Urinary bladder (tissue), 4 donors: ENCODE results near the gene ABCA1. TPM values are rescaled to one million over a fixed set of nuclear protein-coding genes. Genes with fewer than 3 reads are reported as not detected.

Experiments used
- DNase-seq: peaks from one replicate; pipeline ENCODE4 v3.0.0-alpha.2; 2015; ENCODE audit errors: extremely low spot score
- H3K27ac ChIP-seq: one replicate; pipeline ENCODE4 v1.5.1; 2013; ENCODE audit warnings: low read depth, mild to moderate bottlenecking, moderate library complexity
- H3K36me3 ChIP-seq: one replicate; pipeline ENCODE4 v1.6.1; 2013; ENCODE audit warnings: mild to moderate bottlenecking, moderate library complexity; ENCODE audit not compliant: insufficient read depth
- H3K4me1 ChIP-seq: one replicate; pipeline ENCODE4 v1.6.1; 2013; ENCODE audit warnings: mild to moderate bottlenecking, moderate library complexity; ENCODE audit not compliant: insufficient read depth
- H3K4me3 ChIP-seq: one replicate; pipeline ENCODE4 v1.5.1; 2013; ENCODE audit warnings: low read depth, low read length
- WGBS: extraction: QIAGEN DNeasy Blood & Tissue Kit; methylation state at CpG from one replicate; pipeline ENCODE4 v1.1.7; 2013; 5-methylcytosine and 5-hydroxymethylcytosine counted together
- polyA plus RNA-seq: library from polyadenylated mRNA; stranded (reverse); fragments of 200-250 nt; gene quantifications from one replicate; pipeline ENCODE4 v1.2.3, GENCODE V29; 2013
- total RNA-seq: library from RNA; depleted of rRNA; stranded (reverse); fragments of >200 nt; gene quantifications from one replicate; pipeline ENCODE4 v1.2.3, GENCODE V29; 2014
- donor health status: healthy with polysubstance abuse.
- donor health status: healthy.

Gene ABCA1
- total and polyA plus RNA-seq, 2 donors: 14.2 to 46.9 TPM

DNA sequence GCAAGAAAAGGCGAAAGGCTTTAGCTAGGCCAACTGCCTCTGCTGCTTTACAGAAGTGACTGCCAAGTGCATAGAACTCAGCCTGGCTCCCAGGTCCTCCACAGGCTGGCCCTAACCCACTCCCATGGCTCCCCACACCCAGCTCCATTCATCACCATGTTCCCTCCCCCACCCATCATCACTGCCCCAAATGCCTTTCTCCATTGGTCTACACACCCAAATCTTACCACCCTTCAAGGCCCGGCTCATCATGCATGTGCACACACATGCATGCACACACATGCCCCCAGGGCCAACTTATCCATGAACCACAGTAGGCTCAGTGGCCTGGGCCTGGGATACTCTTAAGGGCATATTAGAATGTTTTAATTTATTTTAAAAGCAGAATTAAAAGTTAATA is 44.8 kb downstream of the ABCA1 start:
- H3K4me1 ChIP-seq: no peaks in the 10 kb centered on the region
- H3K36me3 ChIP-seq: peaks cover 7% of the 10 kb centered on the region
- H3K4me3 ChIP-seq: no peak overlapping the region
- no peak for DNase-seq
- 95% methylated on average over 2 of the region's 2 CpGs for WGBS
- H3K27ac ChIP-seq: no peak overlapping the region

DNA sequence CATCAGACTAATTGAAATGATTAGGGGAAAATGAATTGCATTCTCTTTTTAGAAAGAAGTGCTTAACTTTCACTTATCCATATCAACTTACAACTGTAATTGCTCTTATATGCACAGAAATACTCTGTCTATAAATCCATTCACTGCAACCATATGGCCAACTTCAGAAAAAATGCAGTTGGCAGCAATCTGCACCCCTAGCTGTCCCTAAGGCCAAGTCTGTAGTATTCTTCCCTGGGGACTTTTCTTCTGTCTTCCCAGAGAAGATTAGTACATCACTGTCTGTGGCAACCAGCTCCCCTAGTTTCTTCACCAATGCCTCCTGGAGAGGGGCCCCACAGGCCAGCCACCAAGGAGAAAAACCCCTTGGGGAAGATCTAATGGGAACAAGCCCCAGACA is 45.4 kb downstream of the ABCA1 start:
- H3K4me3 ChIP-seq: no peak overlapping the region
- H3K4me1 ChIP-seq: no peaks in the 10 kb centered on the region
- H3K36me3 ChIP-seq: peaks cover 7% of the 10 kb centered on the region
- H3K27ac ChIP-seq: no peak overlapping the region
- no peak for DNase-seq

DNA sequence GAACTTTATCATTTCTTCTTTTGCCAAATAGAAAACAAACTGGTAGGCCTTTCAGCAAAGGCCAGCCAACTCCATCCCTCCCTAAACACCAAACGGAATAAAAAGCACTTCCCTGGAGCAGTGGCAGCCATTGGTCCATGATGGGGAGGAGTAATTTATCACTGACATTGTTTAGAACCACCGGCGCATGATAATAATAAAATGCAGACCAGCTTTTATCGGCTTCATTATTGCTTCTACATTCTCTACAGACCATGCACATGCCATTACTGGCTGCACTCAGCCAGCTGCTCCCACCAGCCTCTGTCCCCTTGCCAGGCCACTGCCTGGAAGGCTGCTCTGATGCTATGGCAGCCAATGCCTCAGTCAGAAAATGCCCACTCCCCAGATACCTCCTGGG is 45.9 kb downstream of the ABCA1 start:
- 24% methylated on average over 4 of the region's 4 CpGs for WGBS
- H3K4me3 ChIP-seq: no peak overlapping the region
- peaks cover 7% of the 10 kb centered on the region for H3K36me3 ChIP-seq
- H3K4me1 ChIP-seq: no peaks in the 10 kb centered on the region
- DNase-seq: no peak
- no peak overlapping the region for H3K27ac ChIP-seq

DNA sequence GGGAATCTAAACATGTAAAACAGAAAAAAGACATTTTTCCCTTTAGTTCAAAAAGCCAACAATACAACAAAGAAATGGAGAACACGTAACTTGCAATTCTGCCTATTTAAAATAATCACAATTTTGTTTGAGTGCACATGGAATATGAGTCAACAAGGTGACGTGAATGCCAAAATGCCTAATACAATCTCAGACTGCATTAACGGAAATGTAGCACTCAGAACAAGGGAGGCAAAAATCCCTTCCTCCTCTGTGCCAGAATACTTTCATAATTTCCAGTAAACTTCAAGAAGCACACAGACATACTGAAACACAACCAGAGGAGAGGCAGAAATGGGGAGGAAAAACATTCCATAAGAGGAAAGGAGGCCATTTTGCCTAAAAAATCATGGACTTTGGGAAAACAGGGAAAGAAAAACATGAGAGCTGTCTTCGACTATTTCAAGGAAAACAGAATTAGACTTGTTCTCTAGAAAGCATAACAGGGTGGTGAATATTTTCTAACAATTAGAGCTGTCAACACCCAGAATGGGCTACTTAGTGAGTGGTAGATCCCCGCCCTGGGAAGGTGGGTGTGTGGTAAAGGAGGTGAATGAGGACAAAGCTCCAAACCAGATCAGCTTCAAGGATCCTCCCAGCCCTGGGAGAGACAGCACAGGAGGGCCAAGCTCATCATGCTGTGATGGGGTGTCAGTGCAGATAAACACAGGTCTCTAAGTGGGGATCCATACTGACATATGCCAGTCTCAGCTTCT is 48.2 kb downstream of the ABCA1 start:
- H3K27ac ChIP-seq: no peak overlapping the region
- WGBS: 60% methylated on average over 5 of the region's 5 CpGs
- peaks cover 3% of the 10 kb centered on the region for H3K36me3 ChIP-seq
- no peaks in the 10 kb centered on the region for H3K4me1 ChIP-seq
- no peak for DNase-seq
- no peak overlapping the region for H3K4me3 ChIP-seq

DNA sequence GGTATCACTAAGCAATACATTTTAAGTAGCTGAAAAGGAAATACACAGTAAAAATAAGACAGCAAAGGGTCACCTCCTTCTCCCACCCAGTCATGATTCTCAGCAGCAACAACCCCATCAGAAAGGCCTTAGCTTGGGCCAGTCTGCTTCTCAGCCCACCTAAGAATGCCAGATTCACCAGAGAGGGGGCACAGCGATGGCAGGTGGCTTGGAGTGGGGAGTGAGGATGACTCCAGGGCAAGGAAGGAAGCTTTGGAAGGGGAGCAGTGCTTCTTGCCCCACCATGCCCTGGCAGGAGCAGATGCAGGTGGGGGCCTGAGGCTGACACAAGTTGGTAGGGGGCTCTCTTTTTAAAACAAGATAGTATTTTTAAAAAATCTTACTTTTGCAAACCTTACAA is 51.4 kb downstream of the ABCA1 start:
- WGBS: 98% methylated on average over 1 of the region's 1 CpG
- no peaks in the 10 kb centered on the region for H3K36me3 ChIP-seq
- no peak overlapping the region for H3K4me3 ChIP-seq
- H3K27ac ChIP-seq: no peak overlapping the region
- no peak for DNase-seq
- peaks cover 1% of the 10 kb centered on the region for H3K4me1 ChIP-seq

DNA sequence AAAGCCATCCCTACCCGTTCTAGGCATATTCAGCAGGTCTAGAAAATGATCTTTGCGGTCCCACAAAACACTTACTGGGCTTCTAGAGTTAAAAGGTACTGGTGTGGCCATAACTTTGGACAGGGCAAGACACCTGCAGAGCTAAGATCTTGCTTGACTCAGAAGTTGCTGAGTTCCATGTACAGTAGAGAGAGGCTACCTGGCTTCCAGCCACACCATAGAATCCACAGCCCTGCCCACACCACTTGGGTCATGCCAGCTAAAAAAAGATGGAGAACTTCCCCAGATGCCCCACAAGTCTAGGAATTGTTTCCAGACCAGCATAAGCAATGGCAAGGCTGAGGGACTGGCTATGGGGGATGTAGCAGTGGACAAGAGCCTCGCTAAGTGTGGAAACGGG is 52.1 kb downstream of the ABCA1 start:
- H3K27ac ChIP-seq: no peak overlapping the region
- H3K4me3 ChIP-seq: no peak overlapping the region
- peaks cover 1% of the 10 kb centered on the region for H3K4me1 ChIP-seq
- no peak for DNase-seq
- 96% methylated on average over 4 of the region's 4 CpGs for WGBS
- H3K36me3 ChIP-seq: no peaks in the 10 kb centered on the region

DNA sequence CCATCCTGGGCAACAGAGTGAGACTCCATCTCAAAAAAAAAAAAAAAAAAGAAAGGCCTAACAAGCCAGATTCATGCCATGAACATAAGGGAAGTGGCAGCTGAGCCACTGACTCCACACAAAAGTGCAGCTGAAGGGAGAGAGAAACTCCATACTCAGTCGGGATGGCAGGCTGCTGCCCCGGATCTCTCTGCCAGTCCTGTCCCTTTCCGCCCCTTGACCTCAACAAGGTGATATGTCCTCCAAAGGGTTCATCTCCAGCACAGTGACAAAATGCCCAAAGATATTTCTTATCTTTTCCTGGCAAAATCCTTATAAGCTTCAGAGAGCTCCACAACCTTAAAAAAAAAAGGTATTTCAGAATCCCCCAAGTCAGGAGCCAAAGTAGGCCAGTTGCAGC is 52.6 kb downstream of the ABCA1 start:
- no peak overlapping the region for H3K4me3 ChIP-seq
- WGBS: 90% methylated on average over 3 of the region's 3 CpGs
- no peaks in the 10 kb centered on the region for H3K36me3 ChIP-seq
- H3K27ac ChIP-seq: no peak overlapping the region
- no peak for DNase-seq
- peaks cover 1% of the 10 kb centered on the region for H3K4me1 ChIP-seq

DNA sequence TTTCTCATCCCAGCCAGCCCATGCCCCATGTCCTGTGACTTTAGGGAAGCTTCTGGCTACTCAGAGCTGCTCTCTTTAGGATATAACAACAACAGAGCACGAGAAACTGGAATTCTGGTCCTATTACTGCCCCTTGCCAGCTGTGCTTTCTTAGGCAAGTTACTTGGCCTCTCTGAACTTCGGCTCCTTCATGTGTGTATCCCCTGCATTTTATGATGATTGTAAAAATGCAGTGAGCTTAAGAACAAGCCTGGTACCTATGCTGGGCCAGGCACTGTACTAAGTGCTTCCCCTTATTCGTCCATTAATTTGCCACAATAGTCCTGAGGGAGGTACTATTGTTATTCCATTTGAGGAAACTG is 54.5 kb downstream of the ABCA1 start:
- 60% methylated on average over 3 of the region's 3 CpGs for WGBS
- no peak for DNase-seq
- peaks cover 1% of the 10 kb centered on the region for H3K4me1 ChIP-seq
- H3K4me3 ChIP-seq: no peak overlapping the region
- H3K27ac ChIP-seq: no peak overlapping the region
- H3K36me3 ChIP-seq: no peaks in the 10 kb centered on the region

DNA sequence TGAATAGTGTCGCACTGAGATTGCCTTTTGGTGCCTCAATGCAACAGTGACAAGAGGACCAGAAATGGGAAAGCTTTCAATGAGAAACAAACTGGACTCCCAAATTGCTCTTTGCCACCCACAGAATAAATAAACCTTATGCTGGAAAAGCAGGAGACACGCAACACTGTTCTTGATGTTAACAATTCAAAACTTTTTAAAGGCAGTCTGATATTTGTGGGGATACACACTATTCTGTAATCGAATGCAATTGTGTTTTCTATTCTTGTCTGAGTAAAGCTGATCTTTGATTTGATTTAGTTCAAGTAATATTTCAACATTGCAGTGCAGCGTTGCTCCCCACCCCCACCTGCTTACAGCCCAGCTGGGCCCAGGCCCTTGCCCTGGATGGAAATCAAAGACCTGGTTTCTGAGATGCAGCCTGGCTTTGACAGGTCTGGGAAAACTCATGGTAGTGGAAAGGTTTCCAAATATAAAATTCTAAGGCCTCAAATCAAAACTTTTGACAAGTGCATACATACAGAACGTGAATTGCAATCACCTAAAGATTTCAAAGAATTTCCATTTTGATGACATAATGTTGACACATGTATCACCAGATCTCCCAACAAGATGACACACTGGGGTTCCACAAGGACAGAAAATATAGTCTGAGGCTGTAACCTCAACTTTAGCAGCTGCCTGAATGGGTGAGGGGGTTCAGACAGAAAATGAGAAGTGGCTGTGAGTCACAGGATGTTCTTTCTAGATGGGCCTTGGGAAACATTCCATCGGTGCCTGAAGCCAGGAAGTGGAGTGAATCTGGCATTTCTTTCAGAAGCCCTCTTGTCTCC is 55.1 kb downstream of the ABCA1 start:
- Histone ChIP-seq H3K4me1 (peaks cover 1% of the 10 kb centered on the region), H3K4me3 (no peak overlapping the region), H3K27ac (no peak overlapping the region), H3K36me3 (no peaks in the 10 kb centered on the region)
- no peak for DNase-seq
- 50% methylated on average over 6 of the region's 6 CpGs for WGBS

DNA sequence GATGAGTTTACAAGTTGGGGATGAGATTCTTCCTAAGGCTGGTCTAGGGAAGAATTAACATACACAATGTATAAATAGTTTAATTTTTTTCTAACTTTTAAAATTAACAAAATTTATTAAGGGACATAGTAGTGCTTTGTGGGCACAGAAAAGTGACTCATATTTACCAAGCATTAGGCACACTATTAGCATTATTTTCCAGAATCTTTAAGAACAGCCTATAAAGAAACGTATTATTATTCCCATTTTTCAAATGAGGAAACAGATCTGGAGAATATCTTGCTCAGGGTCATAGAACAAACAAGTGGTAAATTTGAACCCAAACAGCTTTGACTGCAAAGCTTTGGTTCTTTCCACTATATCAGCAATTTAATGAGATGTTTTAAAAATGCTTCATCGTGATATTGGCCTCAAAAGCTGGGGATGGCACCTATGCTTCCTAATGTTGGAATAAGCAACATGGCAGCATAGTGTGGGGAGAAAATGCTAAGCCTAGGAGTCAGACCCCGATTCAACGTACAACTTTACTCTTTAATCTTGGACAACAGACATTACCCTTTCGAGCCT is 55.9 kb downstream of the ABCA1 start:
- peaks cover 1% of the 10 kb centered on the region for H3K4me1 ChIP-seq
- no peaks in the 10 kb centered on the region for H3K36me3 ChIP-seq
- H3K4me3 ChIP-seq: no peak overlapping the region
- 82% methylated on average over 5 of the region's 5 CpGs for WGBS
- no peak overlapping the region for H3K27ac ChIP-seq
- no peak for DNase-seq

DNA sequence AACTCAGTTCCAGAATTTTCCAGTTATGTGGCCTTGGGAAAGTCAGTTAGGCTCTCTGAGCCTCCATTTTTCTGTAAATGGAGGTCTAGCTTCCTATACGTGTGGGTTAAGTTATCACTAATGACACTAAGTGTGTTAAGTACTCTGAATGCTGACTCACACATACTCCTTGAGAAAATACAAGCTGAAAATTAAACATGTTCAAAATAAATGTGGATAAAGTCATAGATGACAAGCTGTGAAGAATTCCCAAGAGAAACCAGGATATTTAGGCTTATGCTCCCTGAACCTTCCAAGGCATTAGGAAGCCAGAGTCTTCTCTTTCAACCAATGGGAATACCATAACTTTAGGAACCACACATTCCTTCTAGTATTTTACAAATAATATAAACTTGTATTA is 58.1 kb downstream of the ABCA1 start:
- H3K36me3 ChIP-seq: no peaks in the 10 kb centered on the region
- H3K27ac ChIP-seq: no peak overlapping the region
- no peak overlapping the region for H3K4me3 ChIP-seq
- DNase-seq: no peak
- 55% methylated on average over 1 of the region's 1 CpG for WGBS
- H3K4me1 ChIP-seq: peaks cover 1% of the 10 kb centered on the region

DNA sequence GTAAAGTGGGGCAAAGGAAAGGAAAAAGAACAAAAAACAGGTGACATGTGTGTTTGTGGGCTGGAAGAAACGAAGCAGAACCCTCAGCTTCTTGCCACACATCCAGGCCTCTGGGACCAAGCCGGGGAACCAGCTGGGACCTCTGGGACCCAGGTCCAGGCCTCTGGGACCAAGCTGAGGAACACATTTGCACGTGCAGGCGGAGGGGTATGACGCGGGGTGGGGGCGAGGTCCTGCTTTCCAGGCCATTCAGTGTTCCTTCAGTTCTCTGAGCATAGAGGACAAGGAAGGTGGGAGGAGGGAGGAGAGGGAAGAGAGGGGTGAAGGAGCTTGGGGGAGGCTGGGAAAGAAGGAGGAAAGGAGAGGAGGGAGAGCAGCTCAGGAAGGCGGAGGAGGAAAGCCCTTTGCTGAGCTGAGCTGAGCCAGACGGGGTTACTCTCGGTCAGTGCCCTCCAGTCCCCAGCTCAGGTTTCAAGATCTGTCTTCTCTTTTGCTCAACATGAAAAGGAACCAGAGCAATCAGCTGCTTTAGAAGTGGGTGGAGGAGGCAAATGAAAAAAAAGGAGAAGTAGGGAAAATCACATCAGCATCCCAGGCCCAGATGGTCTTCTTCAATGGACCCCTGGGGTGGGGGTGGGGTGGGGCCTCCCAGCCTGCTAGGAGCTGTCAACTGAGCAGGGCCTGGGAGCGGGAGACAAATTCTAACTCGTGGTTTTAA is 59.1 kb downstream of the ABCA1 start:
- Histone ChIP-seq H3K36me3 (no peaks in the 10 kb centered on the region), H3K4me1 (no peaks in the 10 kb centered on the region), H3K4me3 (no peak overlapping the region), H3K27ac (peak overlapping the region; percentile 19)
- 27% methylated on average over 12 of the region's 12 CpGs for WGBS
- DNase-seq: peak; percentile 89

DNA sequence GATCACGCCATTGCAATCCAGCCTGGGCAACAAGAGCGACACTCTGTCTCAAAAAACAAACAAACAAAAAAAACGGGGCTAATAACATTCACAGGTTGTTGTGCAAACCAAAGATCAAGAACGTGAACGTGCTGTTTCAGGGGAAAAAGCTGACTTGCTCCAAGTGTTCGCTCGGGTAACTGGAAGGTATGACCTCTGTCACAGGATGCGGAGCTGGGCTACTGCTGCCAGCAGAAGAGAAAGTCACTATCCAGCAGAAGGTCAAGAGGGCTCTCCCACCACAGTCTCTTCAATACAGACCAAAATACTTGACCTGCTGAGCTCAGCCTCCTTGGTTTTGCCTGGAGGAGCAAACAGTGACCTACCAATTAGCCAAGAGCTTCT is 59.7 kb downstream of the ABCA1 start:
- H3K36me3 ChIP-seq: no peaks in the 10 kb centered on the region
- no peak for DNase-seq
- WGBS: 76% methylated on average over 8 of the region's 8 CpGs
- no peaks in the 10 kb centered on the region for H3K4me1 ChIP-seq
- H3K4me3 ChIP-seq: no peak overlapping the region
- peak overlapping the region; percentile 19 for H3K27ac ChIP-seq
